HEK293T (cell line): ENCODE data around the gene EPHB1.

ENCODE experiments used
- CTCF ChIA-PET: fragments of 350-600 bp; formaldehyde crosslinking; extraction: SDS; loops from one replicate; lab custom pipeline; 2021; ENCODE audit warnings: antibody characterized with exemption, inconsistent platforms; lab: Yijun Ruan, JAX
- POLR2A ChIA-PET: fragments of 350-600 bp; formaldehyde crosslinking; extraction: SDS; loops from one replicate; lab custom pipeline; 2020; ENCODE audit warnings: antibody characterized with exemption, inconsistent platforms; lab: Yijun Ruan, JAX
- DNase-seq: peaks from one replicate; pipeline ENCODE4 v3.0.0; 2012; ENCODE audit warnings: mixed read lengths; ENCODE audit errors: extremely low spot score
- ARNT ChIP-seq: fragments of 450-650 bp; IDR thresholded peaks from 2 replicates; pipeline ENCODE4 v1.6.1; 2017; ENCODE audit warnings: mild to moderate bottlenecking
- BHLHE40 ChIP-seq: fragments of 450-650 bp; IDR thresholded peaks from 2 replicates; pipeline ENCODE4 v1.6.1; 2016; ENCODE audit warnings: mild to moderate bottlenecking, moderate library complexity, borderline replicate concordance
- CTBP1 ChIP-seq: fragments of 450-650 bp; IDR thresholded peaks from 2 replicates; pipeline ENCODE4 v1.6.1; 2016; ENCODE audit warnings: borderline replicate concordance
- ELF4 ChIP-seq: fragments of 450-650 bp; IDR thresholded peaks from 2 replicates; pipeline ENCODE4 v1.6.1; 2017; ENCODE audit warnings: antibody characterized with exemption
- FOXA1 ChIP-seq: fragments of 450-650 bp; IDR thresholded peaks from 2 replicates; pipeline ENCODE4 v1.6.1; 2016; ENCODE audit warnings: mild to moderate bottlenecking
- FOXK2 ChIP-seq: fragments of 450-650 bp; IDR thresholded peaks from 2 replicates; pipeline ENCODE4 v1.6.1; 2016; ENCODE audit warnings: mild to moderate bottlenecking
- FOXM1 ChIP-seq: fragments of 450-650 bp; IDR thresholded peaks from 2 replicates; pipeline ENCODE4 v1.6.1; 2017; ENCODE audit warnings: mild to moderate bottlenecking, borderline replicate concordance
- HDGF ChIP-seq: fragments of 450-650 bp; IDR thresholded peaks from 2 replicates; pipeline ENCODE4 v1.6.1; 2017; ENCODE audit warnings: antibody characterized with exemption, borderline replicate concordance
- L3MBTL2 ChIP-seq: fragments of 450-650 bp; conservative IDR thresholded peaks from 2 replicates; pipeline ENCODE4 v1.6.1; 2016; ENCODE audit warnings: mild to moderate bottlenecking
- LEF1 ChIP-seq: fragments of 450-650 bp; IDR thresholded peaks from 2 replicates; pipeline ENCODE4 v1.6.1; 2017; ENCODE audit warnings: mild to moderate bottlenecking, borderline replicate concordance
- NFRKB ChIP-seq: fragments of 450-650 bp; IDR thresholded peaks from 2 replicates; pipeline ENCODE4 v1.6.1; 2016; ENCODE audit warnings: mild to moderate bottlenecking, moderate library complexity
- SP1 ChIP-seq: fragments of 450-650 bp; IDR thresholded peaks from 2 replicates; pipeline ENCODE4 v1.6.1; 2017
- SUZ12 ChIP-seq: fragments of 450-650 bp; IDR thresholded peaks from 2 replicates; pipeline ENCODE4 v1.6.1; 2016; ENCODE audit warnings: mild to moderate bottlenecking
- TARDBP ChIP-seq: fragments of 450-650 bp; IDR thresholded peaks from 2 replicates; pipeline ENCODE4 v1.6.1; 2016
- ZNF384 ChIP-seq: fragments of 450-650 bp; IDR thresholded peaks from 2 replicates; pipeline ENCODE4 v1.6.1; 2016
- TF ChIP-seq, protein P1 (sequence below): fragments of 450-650 bp; IDR thresholded peaks from 2 replicates; pipeline ENCODE4 v1.6.1; 2016

EPHB1 gene

DNA sequence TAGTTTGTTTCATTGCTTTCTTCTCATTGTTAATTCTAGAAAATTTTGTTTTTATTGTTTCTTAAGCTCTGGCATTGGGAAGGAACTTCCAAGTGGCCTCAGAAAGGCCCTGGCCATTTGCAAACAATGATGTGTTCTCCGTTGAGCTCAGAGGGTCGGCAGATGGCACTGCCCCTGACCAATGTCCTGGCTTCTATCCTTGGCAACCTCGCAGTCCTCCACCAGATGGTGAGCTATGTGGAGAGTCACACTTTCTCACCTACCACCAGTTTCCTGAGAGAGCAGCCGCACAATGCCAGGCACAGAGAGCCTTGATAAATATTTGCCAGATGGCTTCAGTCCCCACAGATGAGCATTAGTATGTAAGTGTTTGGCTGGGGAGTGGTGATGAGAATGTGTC lies 343.7 kb downstream of the EPHB1 start:
- TF ChIP-seq LEF1 (no peak), TARDBP (no peak), L3MBTL2 (no peak), FOXK2 (no peak), SP1 (no peak), NFRKB (no peak), CTBP1 (no peak), ZNF384 (no peak), BHLHE40 (no peak), HDGF (no peak), FOXM1 (no peak), SUZ12 (no peak), ARNT (no peak), FOXA1 (no peak), ELF4 (no peak)
- TF ChIP-seq, protein P1, sequence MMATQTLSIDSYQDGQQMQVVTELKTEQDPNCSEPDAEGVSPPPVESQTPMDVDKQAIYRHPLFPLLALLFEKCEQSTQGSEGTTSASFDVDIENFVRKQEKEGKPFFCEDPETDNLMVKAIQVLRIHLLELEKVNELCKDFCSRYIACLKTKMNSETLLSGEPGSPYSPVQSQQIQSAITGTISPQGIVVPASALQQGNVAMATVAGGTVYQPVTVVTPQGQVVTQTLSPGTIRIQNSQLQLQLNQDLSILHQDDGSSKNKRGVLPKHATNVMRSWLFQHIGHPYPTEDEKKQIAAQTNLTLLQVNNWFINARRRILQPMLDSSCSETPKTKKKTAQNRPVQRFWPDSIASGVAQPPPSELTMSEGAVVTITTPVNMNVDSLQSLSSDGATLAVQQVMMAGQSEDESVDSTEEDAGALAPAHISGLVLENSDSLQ = no peak
- DNase-seq = no peak
- CTCF ChIA-PET = interaction anchor here (1.1 kb wide), 1 partner anchor 38 kb away, joined by 3 read pairs; no protein-coding TSS in a partner anchor
- POLR2A ChIA-PET = no interaction called here

DNA sequence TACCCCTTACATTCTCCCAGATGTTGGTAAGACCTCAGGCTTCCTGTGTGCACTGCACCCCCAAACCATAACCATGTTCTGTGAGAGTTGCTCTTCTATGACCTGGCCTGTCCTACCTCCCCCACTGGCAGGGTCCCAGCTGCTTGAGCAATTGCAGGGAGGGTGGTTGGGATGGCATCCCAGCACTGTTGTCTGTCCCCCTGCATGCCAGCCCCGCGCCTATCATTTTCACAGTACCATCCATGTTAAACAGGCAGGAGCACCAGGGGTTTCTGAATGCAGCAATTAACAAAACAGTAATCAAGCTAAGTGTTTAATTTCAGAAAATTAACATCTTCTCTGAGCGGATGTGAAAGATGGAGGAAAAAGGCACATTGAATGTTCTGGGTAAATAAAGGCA lies 345.5 kb downstream of the EPHB1 start:
- TF ChIP-seq ELF4 (no peak), FOXK2 (no peak), SP1 (no peak), ARNT (no peak), FOXM1 (no peak), CTBP1 (no peak), NFRKB (no peak), L3MBTL2 (no peak)
- TF ChIP-seq, protein P1 = no peak
- no peak for DNase-seq
- ChIA-PET POLR2A (no interaction called here), CTCF (no interaction called here)

DNA sequence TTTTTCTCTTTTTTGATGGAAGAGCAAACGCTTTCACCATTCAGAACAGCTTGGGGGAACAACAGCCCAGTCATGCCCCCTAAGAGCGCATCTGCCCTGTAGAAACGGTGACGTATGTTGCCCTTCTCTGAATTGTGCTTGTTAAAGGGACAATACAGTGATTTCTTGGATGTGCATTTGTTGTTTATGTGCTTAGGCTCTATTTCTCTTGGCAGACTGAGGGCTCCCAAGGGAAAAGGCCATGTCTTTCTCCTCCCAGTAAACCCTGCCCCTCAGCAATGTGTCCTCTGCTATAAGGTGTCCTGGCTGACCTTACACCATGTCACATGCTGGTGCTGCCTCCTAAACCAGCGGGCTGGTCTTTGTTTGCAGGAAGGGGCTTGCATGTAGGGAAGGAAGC lies 346.1 kb downstream of the EPHB1 start:
- CTCF ChIA-PET = interaction anchor here (0.6 kb wide), 1 partner anchor 183 kb away, joined by 3 read pairs; no protein-coding TSS in a partner anchor

DNA sequence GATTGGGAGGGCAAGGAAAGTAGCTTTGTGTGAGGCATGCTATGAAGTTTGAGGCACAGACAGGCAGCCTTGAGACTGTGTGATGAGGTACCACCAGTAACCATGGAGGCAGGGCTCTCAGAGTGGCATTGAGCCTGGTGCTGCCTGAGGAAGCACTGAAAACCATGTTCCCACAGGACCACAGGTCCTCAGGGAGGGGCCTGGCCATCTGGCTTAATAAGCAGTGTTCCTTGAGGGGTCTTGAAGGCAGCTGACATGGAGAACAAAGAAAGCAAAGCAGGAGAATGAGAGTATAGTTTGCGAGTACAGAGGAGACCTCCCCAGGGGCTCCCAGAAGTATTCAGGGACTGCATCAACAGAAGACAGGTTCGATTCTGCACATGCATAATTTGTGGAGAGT lies 346.6 kb downstream of the EPHB1 start:
- CTCF ChIA-PET = interaction anchor here (0.6 kb wide), 1 partner anchor 182 kb away, joined by 3 read pairs; no protein-coding TSS in a partner anchor
- no peak for DNase-seq
- POLR2A ChIA-PET = no interaction called here
- TF ChIP-seq FOXK2 (no peak), SUZ12 (no peak), ELF4 (no peak), TARDBP (no peak), ARNT (no peak), BHLHE40 (no peak), LEF1 (no peak), FOXM1 (no peak), SP1 (no peak), ZNF384 (no peak)
- TF ChIP-seq, protein P1 = no peak

More for the DNA sequence above, 346.1 kb downstream of the EPHB1 start:
- POLR2A ChIA-PET = no interaction called here
- TF ChIP-seq TARDBP (no peak), CTBP1 (no peak), NFRKB (no peak), FOXA1 (no peak), SUZ12 (no peak), ELF4 (no peak), FOXK2 (no peak), SP1 (no peak), ARNT (no peak), FOXM1 (no peak), BHLHE40 (no peak)
- TF ChIP-seq, protein P1 = no peak
- no peak for DNase-seq

DNA sequence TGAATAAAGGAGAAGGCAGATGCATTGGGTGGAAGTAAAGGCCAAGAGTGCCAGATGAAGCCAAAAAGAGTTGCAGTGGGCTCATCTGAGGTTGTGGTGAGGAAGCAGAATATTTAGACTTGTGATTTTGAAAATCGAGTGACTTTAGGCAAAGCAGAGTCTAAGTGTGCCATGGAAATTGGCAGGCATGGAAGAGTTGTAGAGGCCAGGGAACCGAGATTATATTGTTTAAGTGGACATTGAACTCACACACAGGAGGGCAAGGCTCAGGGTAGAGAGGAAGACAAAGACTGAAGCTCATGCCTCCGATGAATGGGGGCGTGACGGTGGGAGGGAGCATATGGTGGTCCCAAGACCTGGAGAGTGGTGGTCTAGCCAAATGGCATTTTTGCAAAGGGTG lies 347.5 kb downstream of the EPHB1 start:
- POLR2A ChIA-PET = no interaction called here
- no peak for DNase-seq

DNA sequence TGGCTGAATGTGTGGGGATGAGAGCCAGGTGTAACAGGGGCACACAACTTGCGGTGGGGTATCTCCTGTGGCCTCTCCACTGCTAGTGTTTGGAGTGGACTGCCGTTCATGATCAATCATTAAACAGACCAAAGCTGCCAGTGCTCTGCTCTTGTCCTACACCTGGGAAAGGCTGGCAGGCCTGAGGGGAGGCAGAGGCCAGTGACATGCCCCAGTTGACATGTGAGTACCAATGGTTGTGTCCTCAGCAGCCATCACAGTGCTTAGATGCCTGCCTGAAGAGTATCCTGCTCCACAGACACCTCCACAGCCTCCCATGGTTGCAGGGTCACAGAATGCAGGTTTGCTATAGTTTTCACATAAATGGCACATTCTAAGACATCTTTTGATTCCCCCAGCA lies 348.4 kb downstream of the EPHB1 start:
- ChIA-PET CTCF (no interaction called here), POLR2A (no interaction called here)
- TF ChIP-seq BHLHE40 = no peak
- no peak for TF ChIP-seq L3MBTL2
- TF ChIP-seq NFRKB = no peak
- no peak for TF ChIP-seq HDGF
- TF ChIP-seq SUZ12 = no peak
- no peak for TF ChIP-seq FOXM1
- TF ChIP-seq FOXA1 = no peak
- no peak for TF ChIP-seq LEF1
- TF ChIP-seq, protein P1 = no peak
- TF ChIP-seq ZNF384 = no peak
- TF ChIP-seq FOXK2 = no peak
- no peak for TF ChIP-seq ARNT
- no peak for TF ChIP-seq CTBP1
- TF ChIP-seq SP1 = no peak
- no peak for TF ChIP-seq TARDBP
- TF ChIP-seq ELF4 = no peak

More for the DNA sequence above, 347.5 kb downstream of the EPHB1 start:
- CTCF ChIA-PET = no interaction called here
- TF ChIP-seq NFRKB (no peak), BHLHE40 (no peak), TARDBP (no peak), HDGF (no peak), LEF1 (no peak), SP1 (no peak), ELF4 (no peak), L3MBTL2 (no peak), CTBP1 (no peak), FOXK2 (no peak), ZNF384 (no peak), ARNT (no peak), SUZ12 (no peak), FOXM1 (no peak), FOXA1 (no peak)

More for the DNA sequence above, 348.4 kb downstream of the EPHB1 start:
- DNase-seq = no peak
